ENCODE data around the gene RAB11A.
A peak's percentile ranks its signal among the peaks of the same experiment; 100 is the strongest.

Gene RAB11A

DNA sequence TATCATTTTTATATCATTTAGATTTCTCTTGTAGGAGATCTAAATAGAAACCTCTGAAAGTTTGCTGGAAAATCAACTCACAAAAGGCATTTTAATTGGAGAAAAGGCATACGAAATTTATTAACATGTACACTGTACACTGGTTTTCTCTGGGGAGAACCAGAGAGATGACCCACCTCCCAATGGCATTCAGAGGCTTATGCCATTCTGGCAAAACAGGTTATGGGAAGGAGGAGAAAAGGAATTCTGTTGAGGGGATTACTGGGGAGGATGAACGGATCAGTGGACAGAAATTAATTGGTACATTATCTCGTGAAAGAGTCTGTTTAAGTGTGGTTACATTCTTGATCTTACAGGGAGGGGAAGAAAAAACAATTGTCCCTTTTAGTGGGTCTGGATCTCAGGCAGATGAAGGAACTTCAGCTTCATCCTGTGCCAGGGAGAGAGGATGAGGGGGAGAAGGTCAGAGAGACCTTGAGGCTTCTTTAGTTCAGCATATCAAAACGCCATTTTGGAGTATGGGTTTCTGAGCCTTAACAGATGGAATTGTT is 16.5 kb downstream of the RAB11A start:
- no peak for DNase-seq (ENCODE audit: low spot score)

DNA sequence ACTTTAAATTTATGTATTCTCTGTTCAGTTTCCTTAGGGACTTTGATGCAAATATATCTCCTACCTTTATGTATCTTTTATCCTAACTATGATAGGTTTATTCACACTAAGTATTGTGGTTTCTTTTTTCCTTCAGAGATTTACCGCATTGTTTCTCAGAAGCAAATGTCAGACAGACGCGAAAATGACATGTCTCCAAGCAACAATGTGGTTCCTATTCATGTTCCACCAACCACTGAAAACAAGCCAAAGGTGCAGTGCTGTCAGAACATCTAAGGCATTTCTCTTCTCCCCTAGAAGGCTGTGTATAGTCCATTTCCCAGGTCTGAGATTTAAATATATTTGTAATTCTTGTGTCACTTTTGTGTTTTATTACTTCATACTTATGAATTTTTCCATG is 18.3 kb downstream of the RAB11A start:
- DNase-seq (ENCODE audit: low spot score): no peak

DNA sequence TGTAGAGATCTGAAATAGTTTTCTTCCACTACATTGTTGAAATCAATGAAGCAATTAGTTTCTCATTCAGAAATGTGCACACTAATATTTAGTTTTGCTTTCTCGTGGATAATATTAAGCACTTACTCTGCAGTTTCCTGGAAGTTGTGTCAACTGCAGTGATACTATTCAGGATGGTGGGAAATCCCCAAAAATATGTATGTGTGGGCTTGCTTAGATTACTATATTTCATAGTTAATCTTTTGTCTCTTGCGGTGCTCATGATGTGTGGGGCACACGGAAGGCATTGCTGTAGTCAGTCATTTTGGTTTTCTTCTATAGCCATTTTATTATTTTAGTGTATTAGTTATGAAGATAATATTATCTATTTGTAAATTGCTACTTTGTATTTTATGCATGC is 19.7 kb downstream of the RAB11A start:
- no peak for DNase-seq (ENCODE audit: low spot score)

DNA sequence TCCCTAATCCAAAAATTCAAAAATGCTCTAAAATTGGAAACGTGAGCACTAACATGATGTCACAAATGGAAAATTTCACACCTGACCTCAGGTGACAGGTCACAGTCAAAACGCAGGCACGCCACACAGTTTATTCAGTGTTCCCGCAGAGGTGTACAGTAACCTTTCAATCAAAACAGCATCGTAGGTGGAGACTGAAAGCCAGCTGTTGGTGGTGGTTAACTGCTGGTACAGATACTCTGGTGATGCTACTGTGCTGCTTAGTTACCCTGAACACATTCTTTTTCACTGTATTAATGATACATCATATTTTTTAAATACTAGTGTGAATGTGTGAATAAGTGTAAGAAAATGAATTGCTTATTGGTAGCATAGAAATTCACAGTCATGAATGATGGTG is 23.8 kb downstream of the RAB11A start:
- DNase-seq (ENCODE audit: low spot score): no peak

DNA sequence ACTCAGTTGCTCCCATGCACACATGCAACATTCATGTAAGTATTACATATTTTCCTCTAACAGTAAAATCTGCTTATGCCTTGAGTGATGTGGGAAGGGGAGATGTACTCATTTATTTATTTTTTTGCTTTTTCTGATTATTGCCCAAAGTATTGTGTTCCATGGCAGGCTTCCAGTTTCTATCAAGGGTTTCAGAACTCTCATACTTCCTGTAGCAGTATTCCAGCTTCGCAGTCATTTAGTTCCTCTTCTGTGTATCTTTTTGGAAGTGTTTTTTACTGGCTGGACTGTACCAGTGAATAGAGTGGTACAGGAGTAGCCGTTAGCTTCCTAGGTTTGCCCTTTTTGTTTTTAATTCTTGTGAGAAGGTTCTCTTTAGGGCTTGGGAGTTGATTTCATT is 26.9 kb downstream of the RAB11A start:
- no peak for DNase-seq (ENCODE audit: low spot score)

DNA sequence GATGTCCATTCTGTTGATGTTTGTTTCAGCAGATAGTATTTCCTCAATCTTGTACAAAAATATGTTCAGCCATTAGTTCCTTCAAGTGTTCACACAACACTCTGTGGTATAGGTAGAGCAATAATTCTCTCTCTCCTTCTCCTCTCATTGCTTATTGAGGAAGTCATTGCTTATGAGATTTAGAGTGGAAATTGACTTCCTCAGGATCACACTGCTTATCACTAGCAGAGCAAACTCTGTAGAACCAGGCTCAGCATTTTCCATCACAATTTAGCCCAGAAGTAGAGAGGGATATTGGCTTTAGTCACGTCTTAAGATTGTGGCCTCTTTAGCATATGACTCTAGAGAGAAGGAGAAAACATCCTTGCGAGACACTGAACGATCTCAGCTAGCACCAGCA is 31.2 kb downstream of the RAB11A start:
- no peak for DNase-seq (ENCODE audit: low spot score)

DNA sequence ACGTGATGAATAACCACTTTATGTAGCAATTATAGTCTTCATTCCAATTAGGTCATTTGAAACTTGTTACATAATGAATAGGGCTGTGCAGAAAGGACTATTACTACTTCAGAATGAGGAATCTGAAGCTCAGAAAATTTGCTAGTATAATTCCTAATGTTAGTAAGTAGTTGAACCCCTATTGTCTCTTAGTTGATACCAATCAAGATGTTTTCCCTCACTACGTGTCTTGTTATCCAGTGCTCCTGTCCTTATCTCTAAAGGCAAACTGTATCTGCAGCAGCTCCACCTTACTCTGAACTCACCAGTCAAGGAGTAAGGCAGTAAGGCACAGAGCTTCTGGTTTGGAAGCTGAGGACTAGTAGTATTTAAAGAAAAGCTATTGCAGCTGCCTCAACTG is 32.0 kb downstream of the RAB11A start:
- DNase-seq (ENCODE audit: low spot score): no peak

DNA sequence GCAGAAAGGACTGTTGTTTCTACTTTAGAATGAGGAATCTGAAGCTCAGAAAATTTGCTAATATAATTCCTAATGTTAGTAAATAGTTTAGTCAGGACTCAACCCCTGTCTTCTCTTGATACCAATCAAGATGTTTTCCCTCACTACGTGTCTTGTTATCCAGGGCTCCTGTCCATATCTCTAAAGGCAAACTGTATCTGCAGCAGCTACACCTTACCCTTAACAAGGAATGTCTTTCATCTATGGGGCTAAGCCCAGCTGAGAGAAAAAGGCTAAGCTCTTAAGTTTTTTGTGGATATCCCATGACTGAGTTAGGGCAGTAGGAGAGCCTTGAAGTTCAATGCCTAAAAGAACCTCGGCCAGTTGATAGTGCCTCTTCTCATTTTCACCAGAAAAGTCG is 32.5 kb downstream of the RAB11A start:
- peak; percentile 4 for DNase-seq (ENCODE audit: low spot score)

DNA sequence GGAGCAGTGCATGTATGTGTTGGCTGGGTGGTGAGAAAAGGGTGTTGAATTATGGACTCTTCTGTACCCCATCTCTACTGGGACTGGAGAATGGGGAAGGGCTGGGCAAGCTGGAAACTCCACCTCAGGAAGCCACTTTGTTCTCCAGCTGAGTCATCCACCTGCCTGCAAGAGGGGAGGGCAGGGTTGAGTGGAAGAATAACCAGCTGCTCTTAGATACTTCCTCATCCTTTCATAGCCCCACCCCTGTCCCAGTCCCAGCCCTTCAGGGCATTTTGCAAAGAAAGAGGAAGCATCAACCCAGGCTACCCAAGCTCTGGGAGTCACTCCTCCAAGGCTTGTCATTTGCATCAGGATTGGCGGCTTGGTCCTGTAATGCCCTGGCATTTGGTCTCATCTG is 33.1 kb downstream of the RAB11A start:
- peak; percentile 93 for DNase-seq (ENCODE audit: low spot score)

DNA sequence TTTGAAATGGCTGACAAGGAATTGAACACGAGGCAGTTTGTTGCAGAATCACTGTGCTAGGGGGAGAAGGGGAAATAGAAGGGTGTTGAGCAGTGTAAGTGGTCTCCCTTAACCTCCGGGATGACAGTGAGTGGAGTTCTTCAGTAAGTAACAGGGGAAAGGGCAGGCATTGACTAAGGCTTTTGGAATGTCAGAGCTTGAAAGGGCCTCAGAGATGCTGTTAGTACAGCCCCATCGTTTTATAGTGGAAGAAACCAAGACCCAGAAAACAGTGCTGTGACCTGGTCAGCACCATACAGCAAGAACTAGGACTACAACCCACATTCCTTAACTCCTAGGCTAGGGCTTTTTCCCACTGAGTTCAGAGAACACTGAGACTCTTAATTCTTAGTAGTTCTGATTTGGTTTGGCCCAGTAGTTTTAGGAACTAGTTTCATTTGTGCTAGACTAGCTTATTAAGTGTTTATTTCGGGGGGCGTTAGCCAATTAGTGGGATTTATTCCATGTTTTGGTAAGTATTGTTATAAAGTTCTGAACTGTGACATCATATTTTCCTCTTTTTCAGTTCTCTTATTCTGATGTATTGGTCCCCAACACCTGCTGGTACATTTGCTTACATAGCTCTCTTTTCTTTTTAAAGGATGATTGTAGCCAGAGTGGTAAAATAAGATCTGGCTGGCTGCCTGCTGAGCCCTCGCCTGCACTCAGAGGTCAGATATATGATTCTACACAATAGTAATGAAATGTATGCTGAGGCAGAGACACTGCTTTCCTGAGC is 34.2 kb downstream of the RAB11A start:
- DNase-seq (ENCODE audit: low spot score): no peak

DNA sequence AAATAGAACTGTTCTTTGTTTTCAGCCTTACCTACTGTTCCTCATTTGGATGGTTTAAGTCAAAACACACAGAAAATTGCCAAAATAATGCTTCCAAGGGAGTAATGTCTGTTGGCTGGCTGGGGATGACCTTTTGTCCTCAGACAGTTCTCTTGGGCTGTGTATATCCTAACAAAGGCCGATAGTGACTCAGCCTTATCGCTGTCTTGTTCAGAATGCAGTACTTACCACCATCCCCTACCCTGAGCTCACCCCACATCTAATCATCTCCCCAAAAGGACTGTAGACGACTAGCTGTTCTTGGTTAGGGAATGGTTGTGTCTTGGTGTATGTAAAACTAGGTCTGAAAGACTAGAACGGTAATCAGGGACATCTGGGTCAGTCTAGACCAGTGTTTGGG is 35.0 kb downstream of the RAB11A start:
- no peak for DNase-seq (ENCODE audit: low spot score)

DNA sequence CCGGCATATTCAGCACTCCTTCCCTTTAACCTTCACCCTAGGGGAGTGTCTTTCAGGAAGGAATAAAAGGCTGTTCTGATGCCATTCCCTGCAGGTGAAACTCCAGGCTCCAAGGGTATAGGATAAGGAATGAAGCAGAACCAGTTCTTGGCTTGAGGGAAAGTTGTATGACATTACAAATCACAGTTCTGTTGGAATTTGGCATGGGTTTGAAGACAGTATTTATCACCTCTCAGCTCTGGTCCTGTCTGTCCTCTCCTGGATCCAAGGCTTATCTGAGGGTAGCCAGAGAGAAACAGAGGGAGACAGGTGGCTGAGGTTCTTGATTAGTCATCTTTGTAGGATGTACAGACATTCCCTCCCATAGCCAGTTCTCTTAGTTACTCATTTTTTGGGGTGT is 37.1 kb downstream of the RAB11A start:
- peak; percentile 19 for DNase-seq (ENCODE audit: low spot score)

DNA sequence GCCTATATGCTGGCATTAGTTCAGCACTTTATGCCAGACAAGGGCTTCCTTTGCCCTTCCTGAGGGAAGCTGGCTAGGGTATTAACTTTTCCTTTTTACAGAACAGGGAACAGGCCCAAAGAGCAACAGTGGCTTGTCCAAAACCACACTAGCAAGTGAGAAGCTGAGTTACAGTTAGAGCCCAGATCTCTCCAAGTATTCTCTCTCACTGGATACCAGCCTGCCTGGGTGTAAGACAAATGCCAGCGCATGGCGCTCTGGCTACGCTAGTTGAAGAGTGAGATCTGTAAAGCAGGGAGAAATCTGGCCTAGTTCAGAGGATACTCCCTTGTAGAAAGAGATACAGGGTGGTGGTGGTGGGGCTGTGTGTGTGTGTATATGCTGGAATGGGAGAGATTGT is 38.4 kb downstream of the RAB11A start:
- DNase-seq (ENCODE audit: low spot score): no peak

DNA sequence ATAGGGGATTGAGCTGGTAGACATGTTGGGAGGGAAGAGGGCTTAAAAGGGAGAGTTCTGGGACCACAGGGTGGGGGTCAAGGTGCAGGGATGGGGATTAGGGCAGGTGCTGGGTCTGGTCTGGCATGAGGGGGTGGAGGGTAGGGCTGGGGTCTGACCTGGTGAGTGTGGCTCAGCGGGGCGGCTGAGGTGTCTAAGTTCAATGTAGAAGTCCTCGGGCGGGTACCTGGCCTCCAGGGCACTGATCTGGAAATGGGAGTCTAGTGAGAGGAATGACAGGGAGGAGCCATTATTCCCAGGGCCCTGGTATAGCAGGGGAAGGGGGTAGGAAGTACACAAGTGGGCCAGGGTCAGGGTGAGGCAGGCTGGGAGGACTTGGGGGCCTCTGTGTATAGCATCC is 39.6 kb downstream of the RAB11A start:
- no peak for DNase-seq (ENCODE audit: low spot score)

DNA sequence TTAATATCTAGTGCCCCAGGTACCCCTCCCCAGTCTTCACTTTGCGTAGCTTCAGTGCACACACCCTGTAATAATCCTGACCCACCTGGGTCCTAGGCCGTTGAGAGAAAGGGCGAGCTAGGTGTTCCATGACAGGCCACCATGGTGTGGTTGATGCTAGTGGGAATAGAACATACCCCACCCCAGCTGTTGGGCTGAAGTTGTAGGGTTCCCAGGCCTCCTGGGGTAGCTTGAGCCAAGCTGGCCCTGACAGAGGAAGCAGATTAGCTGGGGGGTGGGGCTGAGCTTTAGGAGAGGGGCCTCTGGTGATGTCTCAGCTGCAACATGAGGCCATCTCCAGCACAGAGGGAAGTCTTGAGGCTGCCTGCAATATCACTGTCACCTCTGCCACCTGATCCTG is 40.5 kb downstream of the RAB11A start:
- no peak for DNase-seq (ENCODE audit: low spot score)

DNA sequence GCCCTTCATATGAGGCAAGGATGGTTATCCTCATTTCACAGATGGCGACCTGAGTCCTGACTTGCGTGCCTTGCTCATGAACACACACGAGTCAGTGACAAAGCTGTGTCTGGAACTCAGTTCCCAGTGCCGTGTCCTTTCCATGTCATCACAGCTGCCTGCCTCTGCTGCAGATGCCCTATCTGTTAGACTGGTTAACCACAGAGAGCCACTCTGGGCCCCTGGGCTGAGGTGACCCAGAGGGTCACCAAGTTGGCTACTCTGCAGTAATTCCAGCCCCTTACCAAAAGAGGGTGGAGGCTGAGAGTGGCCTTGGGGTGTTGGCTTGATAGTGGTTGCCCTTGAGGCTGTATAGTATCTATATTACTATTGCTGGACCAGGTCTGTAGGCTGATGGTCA is 41.0 kb downstream of the RAB11A start:
- DNase-seq (ENCODE audit: low spot score): no peak

DNA sequence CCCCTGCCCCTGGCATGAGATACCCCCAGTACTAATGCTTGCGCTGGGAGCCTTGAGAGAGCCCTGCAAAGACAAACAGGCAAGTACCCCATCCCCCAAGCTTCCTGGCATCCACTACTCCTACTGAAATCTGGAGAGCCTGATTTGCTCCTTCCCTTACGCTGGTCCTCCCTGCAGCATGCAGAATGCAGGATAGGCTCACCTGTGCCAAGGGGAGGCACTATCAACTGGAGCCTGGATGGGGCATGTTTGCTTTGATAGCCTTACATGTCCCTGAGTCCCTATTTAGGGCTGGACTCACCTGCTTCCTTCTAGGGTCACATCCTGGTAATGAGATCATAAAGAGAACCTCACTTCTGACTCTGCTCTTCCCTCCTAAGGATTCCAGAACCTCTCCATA is 42.9 kb downstream of the RAB11A start:
- no peak for DNase-seq (ENCODE audit: low spot score)

DNA sequence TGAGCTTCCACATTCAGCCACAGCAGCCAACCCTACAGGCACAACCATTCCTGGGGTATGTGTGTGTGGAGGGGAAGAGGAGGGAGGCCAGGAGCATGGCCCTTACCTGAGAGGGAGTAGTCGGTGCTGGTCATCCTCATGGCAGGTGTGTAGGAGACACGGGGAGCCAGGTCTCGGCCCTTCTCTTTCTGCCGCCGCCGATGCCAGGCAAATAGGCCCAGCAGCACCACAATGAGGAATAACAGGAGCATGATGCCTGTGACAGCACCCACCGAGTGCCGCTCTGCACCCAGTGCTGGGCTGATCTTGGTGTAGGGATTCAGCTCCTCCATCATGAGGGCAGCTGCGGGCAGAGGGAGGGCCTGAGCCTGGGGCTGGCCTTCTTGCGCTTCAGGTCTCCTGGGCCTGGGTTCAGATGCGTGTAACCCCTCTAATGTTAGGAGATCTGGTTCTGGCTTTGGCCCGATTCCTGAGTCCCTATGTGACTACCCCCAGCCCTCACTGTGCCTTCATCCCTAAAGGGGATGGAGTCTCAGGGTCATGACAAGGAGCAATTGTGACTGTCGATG is 44.4 kb downstream of the RAB11A start:
- no peak for DNase-seq (ENCODE audit: low spot score)

DNA sequence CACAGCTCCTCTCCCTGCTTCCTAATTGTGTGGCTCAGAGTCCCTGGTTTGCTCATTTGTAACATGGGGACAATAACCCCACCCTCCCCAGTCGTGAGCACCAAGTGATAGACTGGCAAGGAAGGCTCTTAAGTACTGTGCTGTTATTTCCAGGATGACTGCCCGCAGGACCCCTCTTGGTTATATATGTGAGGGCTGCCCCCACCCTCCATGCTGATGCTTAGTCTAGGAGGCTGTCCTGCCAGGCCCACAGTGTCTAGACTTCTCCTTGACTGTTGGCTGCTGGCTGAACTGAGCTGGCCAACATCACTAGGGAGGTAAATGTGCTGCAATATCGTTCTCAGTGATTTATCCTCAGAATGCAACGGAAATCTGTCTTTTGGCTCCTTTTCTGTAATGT is 45.1 kb downstream of the RAB11A start:
- DNase-seq (ENCODE audit: low spot score): no peak

DNA sequence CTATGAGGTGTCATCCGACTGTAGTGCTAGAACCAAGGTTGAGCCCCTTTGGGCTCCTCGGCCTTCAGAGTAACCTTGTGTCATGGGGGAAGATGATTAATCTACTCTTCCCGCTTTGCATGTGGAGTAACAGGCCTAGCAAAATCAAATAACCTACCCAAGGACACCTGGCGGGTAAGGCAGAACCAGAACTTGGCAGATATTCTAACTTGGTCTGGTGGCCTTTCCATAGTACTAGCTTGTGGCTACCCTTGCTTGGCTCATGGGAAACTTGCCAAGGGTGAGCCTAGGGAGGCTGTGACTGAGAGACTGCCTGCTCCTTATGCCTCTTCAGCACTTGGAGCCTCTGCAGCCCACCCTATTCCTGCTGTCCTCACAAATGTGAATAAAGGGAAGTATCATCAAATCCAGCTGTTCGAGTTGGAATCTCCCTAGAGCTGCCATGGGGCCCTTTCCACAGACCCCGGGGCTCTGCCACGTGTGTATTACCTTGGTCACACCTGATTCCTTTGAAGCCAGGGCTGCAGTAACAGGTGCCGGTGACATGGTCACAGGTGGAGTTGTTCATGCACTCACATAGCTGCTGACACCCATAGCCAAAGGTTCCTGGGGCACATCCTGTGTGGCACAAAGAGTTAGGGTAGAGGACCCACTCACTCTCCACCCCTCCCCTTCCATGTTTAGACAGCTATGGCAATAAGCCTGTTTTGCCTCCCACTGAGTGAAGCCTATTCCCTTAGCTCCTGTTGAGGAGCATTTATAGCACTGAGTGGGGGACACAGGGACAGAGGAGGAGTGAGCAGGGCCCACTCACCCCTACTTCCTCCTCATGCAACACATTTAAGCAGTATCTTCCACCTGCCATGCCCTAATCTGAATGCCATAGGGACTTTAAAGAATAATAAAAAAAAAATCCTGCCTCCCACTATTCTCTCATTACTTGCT is 46.0 kb downstream of the RAB11A start:
- no peak for DNase-seq (ENCODE audit: low spot score)

DNA sequence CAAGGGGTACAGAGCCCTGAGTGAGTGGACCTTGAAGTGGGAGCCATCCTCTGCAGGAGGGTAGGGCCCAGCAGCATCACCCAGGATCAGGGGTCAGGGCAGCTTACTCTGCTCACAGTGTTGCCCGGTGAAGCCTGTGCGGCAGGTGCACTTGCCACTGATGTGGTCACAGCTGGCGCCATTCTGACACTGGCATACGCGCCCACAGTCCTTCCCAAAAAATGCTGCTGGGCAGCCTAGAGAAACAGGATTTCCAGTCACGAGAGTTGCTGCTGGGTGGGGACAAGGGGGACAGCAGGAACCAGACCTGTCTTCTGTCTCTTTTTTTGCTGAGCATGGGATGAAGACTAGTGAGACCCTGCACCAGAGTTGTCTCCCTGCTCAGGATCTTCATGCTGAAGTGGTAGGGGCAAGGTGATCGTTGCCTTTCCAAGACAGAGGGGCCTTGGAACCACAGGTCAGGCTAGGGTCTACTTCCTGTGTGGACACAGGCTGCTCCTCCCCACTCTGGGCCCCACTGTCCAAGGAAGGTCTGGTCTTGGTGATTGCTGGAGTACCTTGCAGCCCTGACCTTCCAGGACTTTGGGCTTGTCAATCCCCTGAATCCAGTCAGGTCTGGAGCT is 46.9 kb downstream of the RAB11A start:
- DNase-seq (ENCODE audit: low spot score): no peak

DNA sequence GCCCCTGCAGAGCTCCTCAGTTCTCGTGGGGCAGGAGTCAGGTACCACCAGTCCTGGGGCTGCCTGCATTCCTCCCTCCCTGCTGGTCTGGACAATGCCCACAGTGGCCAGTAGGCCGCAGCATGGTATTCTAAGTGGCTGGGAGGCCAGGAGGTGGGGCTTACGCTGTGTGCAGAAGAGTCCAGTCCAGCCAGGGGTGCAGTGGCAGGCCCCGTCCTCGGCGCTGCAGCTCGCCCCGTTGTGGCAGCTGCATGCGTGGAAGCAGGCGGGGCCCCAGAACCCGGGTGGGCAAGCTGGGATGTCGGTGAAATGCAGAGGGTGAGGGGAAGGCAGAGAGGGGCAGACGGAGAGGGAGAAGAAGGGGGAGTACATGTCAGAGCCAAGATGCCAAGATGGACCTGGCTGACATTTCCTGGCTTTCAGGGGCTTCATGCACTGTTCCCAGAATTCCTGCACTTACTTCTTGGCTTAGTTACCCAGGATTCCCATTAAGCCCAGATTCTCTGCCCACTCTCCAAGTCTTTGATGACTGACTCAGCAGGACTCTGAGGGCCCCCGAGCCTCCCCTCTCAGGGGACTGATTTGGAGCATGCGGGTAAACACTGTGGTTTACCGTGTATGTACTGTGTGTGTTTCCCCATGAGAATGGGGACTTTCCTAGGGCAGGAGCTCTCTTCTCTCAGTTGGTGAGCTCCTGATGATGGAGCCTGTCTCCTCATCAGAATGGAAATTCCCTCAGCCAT is 47.5 kb downstream of the RAB11A start:
- DNase-seq (ENCODE audit: low spot score): peak; percentile 11

Measured in LoVo (cell line).